GM12865 (cell line): ENCODE results near the gene TMEM125.

Experiments used
- DNase-seq: peaks from one replicate; pipeline ENCODE4 v3.0.0; 2010; ENCODE audit warnings: low read depth
- H3K4me3 ChIP-seq: 2 replicates; pipeline ENCODE4 v1.5.1; 2011; ENCODE audit warnings: mild to moderate bottlenecking, low read depth, low read length, control low read depth
- TF ChIP-seq, protein P1 (sequence below): IDR thresholded peaks from 2 replicates; pipeline ENCODE4 v1.5.1; 2011; ENCODE audit warnings: low read length, control low read depth, low read depth, inconsistent platforms; ENCODE audit not compliant: insufficient read depth; ENCODE audit errors: missing control alignments

TMEM125 gene

DNA sequence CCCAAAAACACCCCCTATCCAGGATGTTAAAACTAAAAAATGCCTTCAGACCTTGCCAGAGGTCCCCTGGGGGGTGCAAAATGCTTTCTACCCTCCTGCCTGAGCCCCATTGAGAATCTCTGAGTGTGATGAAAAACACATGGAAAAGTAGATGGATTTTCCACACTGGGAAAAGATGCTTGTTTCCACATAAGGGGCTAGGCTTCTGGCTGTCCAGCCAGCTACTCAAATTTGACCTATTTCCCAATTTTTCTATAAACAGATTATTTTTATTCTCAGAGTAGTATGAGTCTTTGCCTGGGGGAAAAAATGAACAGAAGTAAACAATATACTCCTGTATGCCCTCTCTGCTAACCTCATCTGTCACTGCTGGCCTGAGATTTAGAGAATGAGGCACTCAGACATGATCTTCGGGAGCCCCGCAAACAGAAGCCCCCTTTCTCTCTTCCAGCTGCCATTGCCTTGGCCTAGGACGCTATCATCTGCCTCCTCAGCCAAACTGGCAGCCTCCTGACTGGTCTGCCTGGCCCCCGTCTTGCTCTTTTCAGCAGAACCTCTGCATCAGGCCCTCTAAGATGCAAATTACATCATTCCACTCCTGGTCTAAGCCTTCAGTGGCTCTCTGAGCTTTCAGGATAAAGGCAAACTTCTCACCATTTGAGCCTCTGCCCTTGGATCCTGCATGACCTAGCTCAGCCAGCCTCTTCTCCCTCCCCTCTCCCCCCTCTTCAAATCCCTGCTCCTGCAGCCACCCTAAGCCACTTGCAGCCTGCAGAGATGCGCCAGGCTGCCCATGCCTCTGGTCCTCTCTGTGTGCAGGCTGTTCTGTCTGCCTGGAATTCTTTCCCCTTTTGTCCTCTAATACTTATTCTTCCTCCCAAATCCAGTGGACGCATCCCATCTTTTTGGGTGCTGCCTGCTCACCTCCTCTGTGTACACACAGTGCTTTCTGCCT lies 39.7 kb upstream of the TMEM125 start:
- DNase-seq: no peak
- H3K4me3 ChIP-seq: no peak overlapping the region
- TF ChIP-seq, protein P1, sequence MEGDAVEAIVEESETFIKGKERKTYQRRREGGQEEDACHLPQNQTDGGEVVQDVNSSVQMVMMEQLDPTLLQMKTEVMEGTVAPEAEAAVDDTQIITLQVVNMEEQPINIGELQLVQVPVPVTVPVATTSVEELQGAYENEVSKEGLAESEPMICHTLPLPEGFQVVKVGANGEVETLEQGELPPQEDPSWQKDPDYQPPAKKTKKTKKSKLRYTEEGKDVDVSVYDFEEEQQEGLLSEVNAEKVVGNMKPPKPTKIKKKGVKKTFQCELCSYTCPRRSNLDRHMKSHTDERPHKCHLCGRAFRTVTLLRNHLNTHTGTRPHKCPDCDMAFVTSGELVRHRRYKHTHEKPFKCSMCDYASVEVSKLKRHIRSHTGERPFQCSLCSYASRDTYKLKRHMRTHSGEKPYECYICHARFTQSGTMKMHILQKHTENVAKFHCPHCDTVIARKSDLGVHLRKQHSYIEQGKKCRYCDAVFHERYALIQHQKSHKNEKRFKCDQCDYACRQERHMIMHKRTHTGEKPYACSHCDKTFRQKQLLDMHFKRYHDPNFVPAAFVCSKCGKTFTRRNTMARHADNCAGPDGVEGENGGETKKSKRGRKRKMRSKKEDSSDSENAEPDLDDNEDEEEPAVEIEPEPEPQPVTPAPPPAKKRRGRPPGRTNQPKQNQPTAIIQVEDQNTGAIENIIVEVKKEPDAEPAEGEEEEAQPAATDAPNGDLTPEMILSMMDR: no peak

DNA sequence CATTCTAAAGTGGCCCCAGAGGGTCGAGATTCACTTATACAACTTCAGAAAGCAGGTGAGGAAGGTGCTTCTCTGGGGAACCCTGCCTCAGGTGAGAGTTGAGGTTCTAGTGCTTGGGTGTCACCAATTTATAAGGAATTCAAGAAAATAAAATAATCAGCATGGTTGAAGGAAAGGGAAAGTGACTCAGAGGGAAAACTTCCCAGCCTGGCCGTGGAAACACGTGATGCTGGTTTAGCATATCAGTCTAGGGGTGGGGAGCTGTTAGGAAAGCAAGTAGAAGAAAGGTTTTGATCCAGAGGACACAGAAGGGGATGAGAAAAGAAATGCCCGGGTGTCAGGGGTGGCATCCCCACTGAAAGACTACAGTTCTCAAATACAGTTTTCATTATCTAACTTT lies 37.7 kb upstream of the TMEM125 start:
- TF ChIP-seq, protein P1: no peak
- DNase-seq: no peak
- H3K4me3 ChIP-seq: no peak overlapping the region

GRCh38 chr1:43232482-43232881 lies 37.3 kb upstream of the TMEM125 start:
- no peak for DNase-seq
- no peak overlapping the region for H3K4me3 ChIP-seq
- TF ChIP-seq, protein P1: no peak

DNA sequence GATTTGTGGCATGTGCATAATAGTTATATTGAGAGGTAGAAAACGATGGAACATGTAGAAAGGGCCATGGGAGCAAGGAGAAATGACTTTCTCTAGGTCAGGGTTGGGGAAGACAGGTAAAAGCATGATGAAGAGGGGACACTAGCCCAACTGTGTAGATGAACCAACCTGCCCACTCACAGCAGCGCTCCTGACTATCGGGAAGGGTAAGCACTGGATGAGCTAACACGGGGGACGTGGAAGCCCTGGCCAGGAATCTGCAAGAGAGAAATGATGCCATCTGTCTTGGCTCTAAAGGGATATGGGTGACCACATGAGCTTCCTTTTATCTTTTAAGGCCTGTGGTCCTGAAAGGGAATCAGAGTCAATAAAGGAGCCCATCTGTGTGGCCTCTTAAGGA lies 36.2 kb upstream of the TMEM125 start:
- TF ChIP-seq, protein P1: no peak
- no peak for DNase-seq
- no peak overlapping the region for H3K4me3 ChIP-seq

- H3K4me3 ChIP-seq: no peak overlapping the region
- no peak for DNase-seq
- TF ChIP-seq, protein P1: no peak
Measured at GRCh38 chr1:43234267-43234666, 35.5 kb upstream of the TMEM125 start.

- TF ChIP-seq, protein P1: no peak
Measured at GRCh38 chr1:43235040-43235439, 34.7 kb upstream of the TMEM125 start.

More at GRCh38 chr1:43235040-43235439, 34.7 kb upstream of the TMEM125 start:
- DNase-seq: no peak
- H3K4me3 ChIP-seq: no peak overlapping the region
